ENCODE results near the gene RFTN1.

- no peak for TF ChIP-seq POLR2A (IDR thresholded peaks at IDR 0.05; ENCODE audit: low read length)
- TF ChIP-seq CTCF (IDR thresholded peaks at IDR 0.05) = no peak
- no peak for TF ChIP-seq MYC (IDR thresholded peaks at IDR 0.05; ENCODE audit: borderline replicate concordance, low read length)
- TF ChIP-seq HOXA7 (CRISPR knock-in tag; IDR thresholded peaks at IDR 0.05) = no peak
- TF ChIP-seq, protein P1, sequence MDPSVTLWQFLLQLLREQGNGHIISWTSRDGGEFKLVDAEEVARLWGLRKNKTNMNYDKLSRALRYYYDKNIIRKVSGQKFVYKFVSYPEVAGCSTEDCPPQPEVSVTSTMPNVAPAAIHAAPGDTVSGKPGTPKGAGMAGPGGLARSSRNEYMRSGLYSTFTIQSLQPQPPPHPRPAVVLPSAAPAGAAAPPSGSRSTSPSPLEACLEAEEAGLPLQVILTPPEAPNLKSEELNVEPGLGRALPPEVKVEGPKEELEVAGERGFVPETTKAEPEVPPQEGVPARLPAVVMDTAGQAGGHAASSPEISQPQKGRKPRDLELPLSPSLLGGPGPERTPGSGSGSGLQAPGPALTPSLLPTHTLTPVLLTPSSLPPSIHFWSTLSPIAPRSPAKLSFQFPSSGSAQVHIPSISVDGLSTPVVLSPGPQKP (IDR thresholded peaks at IDR 0.05; ENCODE audit: low read depth, low read length) = no peak
- no peak for TF ChIP-seq EHMT2 (IDR thresholded peaks at IDR 0.05; ENCODE audit: low read depth)
- no peak for TF ChIP-seq CEBPB (IDR thresholded peaks at IDR 0.05)
- TF ChIP-seq, protein P2, sequence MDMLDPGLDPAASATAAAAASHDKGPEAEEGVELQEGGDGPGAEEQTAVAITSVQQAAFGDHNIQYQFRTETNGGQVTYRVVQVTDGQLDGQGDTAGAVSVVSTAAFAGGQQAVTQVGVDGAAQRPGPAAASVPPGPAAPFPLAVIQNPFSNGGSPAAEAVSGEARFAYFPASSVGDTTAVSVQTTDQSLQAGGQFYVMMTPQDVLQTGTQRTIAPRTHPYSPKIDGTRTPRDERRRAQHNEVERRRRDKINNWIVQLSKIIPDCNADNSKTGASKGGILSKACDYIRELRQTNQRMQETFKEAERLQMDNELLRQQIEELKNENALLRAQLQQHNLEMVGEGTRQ (IDR thresholded peaks at IDR 0.05) = no peak
- TF ChIP-seq RCOR1 (IDR thresholded peaks at IDR 0.05; ENCODE audit: low read depth, low read length) = no peak
- TF ChIP-seq JUN (IDR thresholded peaks at IDR 0.05) = no peak
- TF ChIP-seq REST (IDR thresholded peaks at IDR 0.05) = no peak
- TF ChIP-seq RAD21 (conservative IDR thresholded peaks at IDR 0.05 in 1 of 2, IDR thresholded peaks at IDR 0.05 in 1 of 2) = no peak
Observed at GRCh38 chr3:16481546-16481897, 32.0 kb downstream of the RFTN1 start.
